Measurements from ENCODE around the gene BPIFB6. TPM values are rescaled to one million over a fixed set of nuclear protein-coding genes. Genes with fewer than 3 reads are reported as not detected.

Gene BPIFB6
- total RNA-seq, 1 donor from 2014 or later, result not detected

DNA sequence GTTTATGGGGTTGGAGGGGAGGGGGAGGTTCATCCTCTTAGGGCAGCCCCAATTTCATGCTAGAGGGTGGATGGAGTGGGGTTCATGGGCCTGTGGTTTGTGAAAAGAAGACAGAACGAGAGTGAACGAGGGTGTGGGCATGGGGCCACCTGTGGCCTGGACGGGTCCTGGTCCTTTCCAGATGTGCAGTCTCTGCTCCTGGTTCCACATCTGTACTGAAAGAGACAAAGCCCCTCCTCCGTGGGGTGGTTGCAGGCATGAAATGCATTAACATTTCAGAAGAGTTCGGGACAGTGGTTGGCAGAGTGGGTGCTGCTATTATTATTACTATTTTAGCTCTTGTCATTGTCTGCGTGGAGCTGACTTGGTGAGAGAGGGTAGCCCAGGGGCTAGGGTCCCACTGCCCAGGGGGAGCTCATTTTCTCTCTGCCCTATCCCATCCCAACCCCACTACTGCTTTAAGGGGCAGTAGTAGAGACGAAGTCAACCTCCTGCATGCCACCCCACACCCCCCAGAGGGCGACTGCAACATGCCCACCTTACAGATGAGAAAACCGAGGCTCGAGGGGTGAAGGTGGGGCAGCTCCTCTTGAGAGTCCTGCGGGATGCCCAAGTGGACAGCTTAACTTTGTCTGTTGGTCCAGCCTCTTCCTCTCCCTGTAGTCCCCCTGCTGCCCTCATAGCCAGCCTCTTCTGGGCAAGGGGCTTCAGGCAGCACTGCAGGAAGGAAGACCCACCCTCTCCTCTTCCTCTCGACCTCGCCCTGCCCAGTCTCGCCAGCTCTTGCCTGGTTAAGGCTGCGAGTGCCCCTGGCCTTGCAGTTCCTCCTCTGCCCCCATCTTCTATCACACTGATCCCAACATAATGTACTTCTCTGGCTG is 15.5 kb upstream of the BPIFB6 start:
- DNase-seq (ENCODE audit: low spot score), result no peak

DNA sequence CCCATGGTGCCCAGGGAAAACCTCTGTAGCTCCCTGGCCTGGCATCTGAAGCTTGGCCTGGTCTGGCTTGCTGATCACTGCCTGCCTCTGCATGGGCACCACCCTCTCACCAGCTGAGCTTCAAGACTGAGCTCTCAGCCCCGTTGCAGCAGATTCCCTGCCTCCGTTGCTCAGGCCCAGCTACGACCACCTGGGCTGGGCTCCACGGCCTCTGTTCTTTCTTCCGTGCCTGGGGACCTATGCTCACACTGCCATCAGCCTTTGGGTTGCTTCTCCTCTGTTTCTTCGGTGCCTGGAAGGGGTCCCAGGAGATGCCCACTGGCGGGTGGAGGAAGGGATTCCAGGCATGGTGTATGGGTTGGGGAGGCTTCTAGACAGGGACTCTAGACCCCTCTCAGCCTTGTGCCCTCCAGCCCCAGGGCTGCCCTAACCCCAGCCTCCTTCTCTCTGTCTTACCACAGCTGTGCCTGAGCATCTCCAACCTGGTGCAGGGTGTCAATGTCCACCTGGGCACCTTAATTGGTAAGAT is 14.8 kb upstream of the BPIFB6 start:
- DNase-seq (ENCODE audit: low spot score), result no peak

DNA sequence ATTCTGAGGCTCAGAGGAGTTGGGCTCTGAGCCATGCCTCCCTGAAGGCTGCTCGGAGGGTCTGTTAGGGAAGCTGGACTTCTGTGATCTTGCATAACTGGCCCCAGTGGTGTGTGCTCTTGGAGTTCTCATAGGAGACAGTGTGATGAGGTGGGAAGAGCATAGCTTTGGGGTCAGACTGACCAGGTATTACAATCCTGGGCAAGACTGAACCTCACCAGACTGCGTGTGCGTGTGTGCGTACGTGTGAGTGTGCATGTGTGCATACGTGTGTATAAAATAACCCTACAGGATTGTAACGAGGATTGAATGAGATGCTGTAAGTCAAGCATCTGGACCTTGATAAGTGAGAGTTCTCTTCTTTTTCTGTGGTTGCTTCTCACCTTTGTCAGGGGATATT is 13.9 kb upstream of the BPIFB6 start:
- DNase-seq (ENCODE audit: low spot score), result no peak

DNA sequence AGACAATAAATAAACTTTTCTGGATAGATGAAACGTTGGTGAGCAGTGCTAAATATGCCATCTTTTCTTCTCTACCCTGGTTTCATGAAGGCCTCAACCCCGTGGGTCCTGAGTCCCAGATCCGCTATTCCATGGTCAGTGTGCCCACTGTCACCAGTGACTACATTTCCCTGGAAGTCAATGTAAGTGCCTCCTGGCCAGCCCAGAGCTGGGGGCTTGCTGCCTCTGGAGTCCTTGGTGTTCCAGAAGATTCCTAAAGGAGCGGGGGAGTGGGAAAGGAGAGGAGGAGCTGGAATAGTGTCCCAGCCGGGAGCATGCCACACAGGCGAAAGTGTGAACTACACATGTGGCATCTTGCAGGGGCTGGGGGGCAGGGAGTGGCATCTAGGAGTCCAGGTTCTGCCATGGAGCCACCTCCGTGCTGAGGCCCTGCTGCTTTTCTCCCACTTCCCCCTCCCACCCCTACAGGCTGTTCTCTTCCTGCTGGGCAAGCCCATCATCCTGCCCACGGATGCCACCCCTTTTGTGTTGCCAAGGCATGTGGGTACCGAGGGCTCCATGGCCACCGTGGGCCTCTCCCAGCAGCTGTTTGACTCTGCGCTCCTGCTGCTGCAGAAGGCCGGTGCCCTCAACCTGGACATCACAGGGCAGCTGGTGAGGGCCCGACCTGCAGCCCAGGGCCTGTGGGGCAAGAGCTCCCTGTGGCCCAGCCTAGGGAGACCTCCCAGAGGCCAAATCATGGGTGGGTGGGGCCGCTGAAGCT is 13.1 kb upstream of the BPIFB6 start:
- no peak for DNase-seq (ENCODE audit: low spot score)

DNA sequence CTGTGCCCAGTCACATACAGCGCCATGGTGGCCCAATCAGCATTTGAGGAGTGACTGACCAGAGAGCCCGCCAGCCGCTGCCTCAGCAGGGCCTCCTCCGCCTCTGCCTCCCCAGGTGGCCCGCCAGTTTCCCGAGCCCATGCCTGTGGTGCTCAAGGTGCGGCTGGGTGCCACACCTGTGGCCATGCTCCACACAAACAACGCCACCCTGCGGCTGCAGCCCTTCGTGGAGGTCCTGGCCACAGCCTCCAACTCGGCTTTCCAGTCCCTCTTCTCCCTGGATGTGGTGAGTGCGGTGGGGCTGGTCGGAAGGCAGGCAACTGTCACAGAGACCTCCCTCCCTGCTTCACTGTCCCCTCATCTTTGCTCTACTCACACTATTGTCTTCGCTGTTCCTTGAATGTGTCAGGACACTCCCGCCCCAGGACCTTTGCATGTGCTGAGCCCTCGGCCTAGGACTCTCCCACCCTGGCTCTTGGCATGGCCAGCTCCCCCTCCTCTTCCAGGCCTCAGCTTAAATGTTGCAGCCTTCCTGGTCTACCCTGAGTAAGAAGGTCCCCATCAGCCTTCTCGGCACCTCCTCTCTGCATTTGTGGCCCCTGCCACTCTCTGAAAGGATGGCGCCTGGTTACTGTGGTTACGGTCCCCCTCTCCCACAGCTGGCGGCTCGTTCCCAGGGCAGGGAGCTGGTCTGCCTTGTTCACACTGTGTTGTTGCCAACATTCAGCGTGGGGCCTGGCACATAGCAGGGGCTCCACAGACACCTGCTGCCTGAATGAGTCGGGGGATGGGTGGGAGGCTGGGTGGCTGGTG is 11.8 kb upstream of the BPIFB6 start:
- no peak for DNase-seq (ENCODE audit: low spot score)

DNA sequence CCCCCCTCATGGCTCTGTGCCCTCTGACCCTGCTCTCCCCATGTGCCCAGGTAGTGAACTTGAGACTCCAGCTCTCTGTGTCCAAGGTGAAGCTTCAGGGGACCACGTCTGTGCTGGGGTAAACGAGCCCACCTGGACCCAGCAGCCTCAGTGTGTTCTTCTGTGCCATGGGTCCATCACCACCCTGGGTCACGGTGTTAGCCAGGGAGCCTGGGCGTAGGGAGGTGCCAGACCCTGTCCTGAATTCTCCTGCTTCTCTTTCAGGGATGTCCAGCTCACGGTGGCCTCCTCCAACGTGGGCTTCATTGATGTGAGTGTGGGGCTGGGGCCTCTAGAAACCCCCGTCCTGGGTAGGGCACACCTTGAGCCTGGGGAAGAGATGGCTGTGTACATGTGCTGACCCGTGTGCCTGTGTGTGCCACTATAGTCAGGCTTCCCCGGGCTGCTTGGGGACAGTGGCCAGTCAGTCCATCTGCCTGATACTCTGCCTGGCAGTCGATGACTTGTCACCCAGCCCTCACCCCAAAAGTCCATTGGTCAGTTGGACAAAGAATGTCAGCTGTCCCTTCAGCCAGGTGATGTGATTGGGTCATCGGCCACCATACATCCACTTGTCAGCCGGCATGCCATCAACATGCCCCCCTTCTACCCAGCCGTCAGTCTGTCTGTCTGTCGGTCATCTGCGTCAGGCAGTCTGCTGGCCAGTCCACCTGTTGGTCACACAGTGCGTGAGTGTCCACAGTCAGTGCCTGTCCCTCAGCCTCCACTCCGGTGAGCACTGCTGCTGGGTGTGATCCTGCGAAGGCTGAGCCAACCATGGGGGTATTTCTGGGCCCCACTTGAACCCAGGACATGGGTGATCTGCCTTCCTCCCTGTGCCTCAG is 10.9 kb upstream of the BPIFB6 start:
- DNase-seq (ENCODE audit: low spot score), result no peak

DNA sequence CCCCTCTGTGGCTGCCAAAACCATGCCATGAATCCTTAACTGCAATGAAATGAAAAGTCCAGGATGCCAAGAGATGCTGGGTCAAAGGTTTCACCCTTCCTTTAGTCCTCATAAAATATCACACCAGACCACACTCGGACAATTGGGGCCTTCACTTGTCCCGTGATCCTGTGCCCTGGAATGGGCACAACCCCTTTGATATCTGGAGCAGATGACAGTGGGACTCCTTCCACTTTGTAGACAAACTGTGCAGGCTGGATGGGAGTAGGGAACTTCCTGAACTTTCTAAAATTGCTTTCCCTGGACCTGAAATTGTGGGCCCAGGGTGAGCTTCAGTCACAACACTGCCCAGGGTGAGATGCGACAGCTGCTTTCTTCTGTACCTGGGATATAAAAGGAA is 9.6 kb upstream of the BPIFB6 start:
- DNase-seq (ENCODE audit: low spot score), result no peak

DNA sequence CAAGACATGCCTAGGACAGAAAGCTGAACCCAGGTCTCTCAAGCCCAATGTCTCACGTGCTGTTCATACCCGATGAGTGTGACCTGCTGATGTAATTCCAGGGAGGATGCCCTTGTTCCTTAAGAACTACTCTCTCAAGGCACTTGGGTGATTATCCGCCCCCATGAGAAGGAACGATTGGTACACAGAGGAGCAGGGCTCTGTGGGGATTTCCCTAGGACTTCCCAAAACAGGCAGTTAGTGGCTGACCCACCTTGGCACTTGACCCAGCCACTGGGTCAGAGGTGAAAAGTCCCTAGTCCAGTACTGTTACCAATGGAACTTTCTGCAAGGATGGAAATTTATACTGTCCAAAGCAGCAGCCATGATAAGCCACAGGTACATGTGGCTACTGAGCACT is 9.2 kb upstream of the BPIFB6 start:
- no peak for DNase-seq (ENCODE audit: low spot score)

DNA sequence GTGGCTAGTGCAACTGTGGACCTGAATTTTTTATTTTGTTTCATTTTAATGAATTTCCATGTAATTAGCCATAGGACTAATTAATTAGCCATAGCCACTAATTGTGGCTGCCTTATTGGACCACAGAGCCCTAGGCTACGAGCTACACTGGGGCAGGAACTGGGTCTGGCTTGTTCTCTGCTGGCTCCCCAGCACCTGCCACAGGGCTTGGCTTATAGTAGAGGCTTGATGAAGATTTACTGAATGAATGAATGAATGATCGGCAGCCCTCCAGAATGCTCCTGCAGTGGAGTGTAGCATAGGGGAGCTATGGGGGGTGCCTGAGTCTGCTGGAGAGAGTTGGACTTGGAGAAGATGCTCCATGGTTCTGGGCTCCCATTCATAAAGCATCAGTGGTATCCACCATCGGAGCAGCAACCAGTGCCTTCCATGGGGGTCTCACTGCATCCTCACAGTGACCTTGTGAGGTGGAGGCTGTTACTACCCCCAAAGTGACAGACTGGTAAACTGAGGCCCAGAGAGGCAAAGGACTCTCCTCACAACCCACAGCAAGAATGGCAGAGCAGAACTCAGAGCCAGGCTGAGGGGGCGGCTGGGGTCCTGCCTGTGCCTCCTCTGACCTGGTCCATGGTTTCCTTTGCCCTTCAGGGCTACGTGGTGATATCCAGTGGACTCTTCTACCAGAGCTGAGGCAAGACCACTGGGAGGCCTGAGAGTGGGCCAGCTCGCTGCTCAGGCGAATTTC is 8.6 kb upstream of the BPIFB6 start:
- no peak for DNase-seq (ENCODE audit: low spot score)

DNA sequence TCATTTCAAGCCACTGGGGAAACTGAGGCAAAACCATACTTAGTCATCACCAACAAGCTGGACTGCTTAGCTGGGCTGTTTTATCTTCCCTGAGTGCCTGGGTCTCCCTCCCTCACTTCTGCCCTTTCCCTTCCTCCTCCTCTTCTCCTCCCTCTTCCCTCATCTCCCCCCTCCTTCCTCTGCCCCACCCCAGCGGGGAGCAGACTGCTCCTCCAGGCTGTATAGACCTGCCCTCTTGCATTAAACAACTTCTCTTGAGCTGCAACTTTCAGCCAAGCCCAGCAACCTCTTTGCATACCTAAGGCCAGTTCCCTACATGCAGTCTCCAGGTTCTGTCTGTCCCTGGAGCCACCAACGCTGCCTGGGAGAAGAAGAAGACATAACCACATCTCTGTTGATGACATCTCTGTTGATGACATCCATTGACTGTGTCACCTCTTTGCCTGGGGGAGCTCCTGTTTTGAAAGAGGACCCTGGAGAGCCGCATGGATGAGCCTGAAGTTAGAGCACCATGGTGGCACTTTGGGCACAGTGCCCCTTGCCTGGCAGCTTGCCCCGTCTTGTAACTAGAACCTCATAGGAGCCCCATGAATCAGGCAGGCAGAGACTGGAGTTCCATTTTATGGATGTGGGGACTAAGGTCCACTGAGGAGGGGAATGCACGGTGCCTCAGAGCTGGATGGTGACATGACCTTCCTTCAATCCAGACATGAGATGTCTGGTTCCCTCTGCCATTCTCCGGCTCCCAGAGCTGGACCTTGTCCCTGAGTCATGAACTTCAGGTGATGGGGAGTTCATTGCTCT is 7.8 kb upstream of the BPIFB6 start:
- DNase-seq (ENCODE audit: low spot score), result no peak

DNA sequence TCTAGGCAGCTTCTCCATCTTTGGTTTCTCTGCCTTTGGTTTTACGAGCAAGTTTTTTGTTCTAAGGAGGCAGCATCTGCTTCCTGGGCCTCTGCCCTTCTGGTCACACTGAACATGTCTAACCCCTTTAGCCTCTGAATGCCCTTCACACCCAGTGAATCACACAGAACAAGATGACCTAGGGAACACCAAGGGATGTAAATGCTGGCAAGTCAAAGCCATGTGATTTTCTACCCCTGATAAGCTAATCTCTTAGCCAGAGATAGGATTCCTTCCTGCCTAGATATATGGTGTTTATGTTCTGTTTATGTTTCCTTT is 7.2 kb upstream of the BPIFB6 start:
- no peak for DNase-seq (ENCODE audit: low spot score)

DNA sequence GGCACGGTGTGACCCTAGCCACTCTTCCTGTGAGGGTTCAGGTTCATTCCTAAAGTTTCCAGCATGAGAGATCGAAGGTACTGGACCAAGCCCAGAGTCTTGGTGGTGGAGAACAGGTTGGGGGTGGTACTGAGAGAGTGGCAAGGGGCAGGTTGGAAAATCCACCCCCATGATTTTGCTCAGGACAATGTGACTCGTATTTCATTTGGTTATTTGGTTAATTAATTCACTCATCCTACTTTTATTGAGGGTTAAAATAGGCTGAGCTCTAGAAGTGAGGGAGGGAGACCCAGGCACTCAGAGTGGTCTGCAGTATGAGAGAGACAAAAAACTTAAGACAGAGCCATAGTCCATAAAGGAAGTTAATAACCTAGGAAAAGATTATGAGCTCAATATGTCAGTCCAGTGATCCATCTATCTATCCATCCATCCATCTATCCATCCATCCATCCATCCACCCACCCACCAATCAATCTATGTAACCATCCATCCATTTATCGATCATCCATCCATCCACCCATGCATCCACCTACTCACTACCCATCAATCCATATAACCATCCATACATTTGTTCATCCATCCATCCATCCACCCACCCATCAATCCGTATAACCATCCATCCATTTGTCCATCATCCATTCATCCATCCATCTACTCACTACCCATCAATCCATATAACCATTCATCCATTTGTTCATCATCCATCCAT is 6.7 kb upstream of the BPIFB6 start:
- DNase-seq (ENCODE audit: low spot score), result no peak

DNA sequence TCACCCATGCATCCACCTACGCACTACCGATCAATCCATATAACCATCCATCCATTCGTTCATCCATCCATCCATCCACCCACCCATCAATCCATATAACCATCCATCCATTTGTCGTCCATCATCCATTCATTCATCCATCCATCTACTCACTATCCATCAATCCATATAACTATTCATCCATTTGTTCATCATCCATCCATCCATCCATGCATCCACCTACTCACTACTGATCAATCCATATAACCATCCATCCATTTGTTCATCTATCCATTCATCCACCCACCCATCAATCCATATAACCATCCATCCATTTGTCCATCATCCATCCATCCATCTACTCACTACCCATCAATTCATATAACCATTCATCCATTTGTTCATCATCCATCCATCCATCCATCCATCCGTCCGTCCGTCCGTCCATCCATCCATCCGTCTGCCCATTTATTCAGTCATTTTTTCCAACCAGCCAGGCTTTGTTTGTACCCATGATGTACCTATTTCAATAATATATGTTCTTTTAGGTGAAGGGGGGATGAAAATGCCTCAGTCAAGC is 6.1 kb upstream of the BPIFB6 start:
- DNase-seq (ENCODE audit: low spot score), result no peak

DNA sequence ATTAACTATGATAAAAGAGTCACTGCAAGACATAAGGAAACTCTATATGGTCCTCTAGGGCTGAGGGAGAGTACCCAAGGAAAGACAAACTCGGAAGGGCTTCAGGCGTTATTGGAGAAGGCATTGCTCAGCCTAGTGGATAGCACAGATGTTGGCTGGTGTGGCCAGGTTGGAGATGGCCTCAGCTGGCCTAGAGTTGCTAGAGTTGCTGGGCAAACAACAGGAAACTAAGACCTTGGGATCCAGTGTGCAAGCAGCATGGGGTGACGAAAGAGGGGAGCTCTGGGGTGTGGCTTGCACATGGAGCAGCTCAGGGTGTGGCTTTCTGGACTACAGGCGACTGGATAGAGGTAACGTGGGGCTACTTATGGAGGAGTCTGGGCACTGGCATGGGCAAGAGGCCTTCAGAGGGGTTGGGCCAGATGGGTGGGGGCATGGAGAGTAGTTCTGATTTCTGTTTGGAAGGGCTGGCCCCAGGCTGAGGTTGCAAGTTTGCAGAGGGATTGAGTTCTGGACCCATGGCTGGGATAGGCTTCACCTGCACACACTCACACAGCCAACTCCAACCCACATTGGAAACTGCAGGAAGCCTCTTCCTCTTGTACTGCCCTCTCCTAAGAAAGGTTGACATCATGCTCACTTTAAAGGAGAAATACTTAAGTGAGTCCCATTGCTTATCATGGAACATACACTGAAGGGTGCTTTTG is 5.2 kb upstream of the BPIFB6 start:
- DNase-seq (ENCODE audit: low spot score), result no peak

DNA sequence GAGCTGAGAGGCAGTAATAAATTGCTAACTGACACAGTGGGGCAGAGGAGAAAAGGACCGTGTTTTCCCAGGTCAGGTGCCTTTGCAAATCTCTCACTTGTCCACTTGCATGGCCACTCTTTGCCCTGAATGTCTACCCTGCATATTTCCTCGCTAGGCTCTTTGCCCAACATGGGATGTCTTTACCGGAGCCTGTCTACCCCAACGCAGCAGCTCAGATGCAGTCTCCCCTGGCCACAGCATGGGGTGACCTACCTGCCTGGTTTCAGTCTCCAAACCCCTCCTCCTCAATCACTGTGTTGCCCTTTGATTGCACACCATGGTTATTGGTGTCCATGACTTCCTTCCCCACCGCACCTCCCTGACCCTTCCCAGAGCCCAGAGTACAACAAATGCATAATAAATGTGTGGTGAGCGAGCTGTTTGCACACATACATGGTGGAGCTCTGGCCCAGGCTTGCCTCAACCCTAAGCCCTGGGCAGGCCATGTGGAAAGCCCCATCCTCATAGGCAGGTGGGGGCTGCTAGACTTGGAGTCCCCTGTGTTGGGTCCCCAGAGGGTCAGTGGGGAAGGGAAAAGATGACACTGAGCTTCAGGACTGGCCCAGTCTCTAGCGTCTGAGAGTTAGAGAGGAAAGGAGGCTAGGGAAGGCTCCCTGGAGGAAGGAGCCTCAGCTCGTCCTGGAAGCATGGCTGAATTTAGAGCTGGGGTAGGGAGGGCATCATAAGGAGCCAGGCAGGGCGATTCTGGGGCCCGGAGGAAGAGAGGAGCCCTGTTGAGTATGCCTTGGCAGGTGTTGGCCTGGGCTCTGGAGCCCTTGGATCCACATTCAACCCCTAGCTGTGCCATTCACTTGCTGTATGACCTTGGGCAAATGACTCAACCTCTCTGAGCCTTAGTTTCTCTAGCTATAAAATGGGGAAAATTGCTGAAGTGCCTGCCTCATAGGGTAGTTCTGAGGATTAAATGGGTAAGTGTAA is 4.4 kb upstream of the BPIFB6 start:
- DNase-seq (ENCODE audit: low spot score), result no peak
